ENCODE data around the gene PRKAR1B. TPM values are rescaled to one million over a fixed set of nuclear protein-coding genes. Genes with fewer than 3 reads are reported as not detected.
A peak's percentile ranks its signal among the peaks of the same experiment; 100 is the strongest.

The PRKAR1B gene
- total RNA-seq, 4 donors from 2014 or later = 8.2 to 12.3 (median 10.5) TPM

DNA sequence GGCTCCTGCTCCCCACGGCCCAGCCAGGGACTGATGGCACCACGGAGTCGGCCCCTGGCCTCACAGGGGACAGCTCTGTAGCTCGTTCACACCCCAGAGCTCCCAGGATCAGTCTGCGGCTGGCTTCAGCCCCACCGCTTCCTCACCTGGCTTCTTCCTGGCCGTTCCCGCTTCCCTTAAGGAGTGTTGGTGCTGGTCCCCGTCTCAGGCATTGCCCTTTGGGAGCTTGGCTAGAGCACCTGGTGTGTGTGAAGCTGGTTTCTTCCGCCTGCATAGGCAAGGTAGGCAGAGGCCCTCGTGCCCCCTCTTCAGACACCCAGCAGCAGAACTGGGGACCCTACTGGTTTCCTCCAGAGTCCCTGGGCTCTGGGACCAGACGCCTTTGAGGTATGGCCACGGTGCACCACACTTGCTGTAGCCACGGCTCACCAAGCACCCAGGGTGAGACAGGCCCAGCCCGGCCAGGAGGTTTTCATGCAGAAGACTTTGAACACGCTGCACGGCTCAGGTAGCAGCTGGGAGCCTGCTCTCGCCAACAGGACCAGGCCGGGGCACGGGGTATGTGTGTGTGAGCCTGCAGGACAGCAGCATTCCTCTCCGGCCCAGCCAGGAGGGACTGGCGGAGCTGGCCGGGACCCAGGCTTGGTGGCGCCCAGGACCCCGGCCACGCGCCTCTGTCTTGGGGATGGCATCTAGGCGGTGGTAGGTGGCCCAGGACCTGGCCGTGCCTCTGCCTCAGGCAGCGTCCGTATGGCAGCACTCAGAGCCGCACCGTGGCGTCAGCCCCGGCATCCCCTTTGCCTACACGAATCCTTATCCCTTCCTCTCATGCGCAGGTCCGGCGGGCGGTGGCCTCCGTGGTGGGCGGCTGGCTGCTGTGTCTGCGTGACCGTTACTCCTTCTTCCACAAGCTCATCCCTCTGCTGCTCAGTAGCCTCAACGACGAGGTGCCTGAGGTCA is 13.2 kb upstream of the PRKAR1B start:
- no peak overlapping the region for H3K27ac ChIP-seq
- DNase-seq (ENCODE audit: low spot score in 2 of 2) = peak in 1 of 2 donors; percentile 60
- over 99% methylated on average over 31 of the region's 46 CpGs for WGBS
- TF ChIP-seq POLR2A (IDR thresholded peaks at IDR 0.05) = no peak
- TF ChIP-seq POLR2AphosphoS5 (IDR thresholded peaks at IDR 0.05) = no peak
- TF ChIP-seq EP300 (IDR thresholded peaks at IDR 0.05) = no peak
- TF ChIP-seq, protein P1, sequence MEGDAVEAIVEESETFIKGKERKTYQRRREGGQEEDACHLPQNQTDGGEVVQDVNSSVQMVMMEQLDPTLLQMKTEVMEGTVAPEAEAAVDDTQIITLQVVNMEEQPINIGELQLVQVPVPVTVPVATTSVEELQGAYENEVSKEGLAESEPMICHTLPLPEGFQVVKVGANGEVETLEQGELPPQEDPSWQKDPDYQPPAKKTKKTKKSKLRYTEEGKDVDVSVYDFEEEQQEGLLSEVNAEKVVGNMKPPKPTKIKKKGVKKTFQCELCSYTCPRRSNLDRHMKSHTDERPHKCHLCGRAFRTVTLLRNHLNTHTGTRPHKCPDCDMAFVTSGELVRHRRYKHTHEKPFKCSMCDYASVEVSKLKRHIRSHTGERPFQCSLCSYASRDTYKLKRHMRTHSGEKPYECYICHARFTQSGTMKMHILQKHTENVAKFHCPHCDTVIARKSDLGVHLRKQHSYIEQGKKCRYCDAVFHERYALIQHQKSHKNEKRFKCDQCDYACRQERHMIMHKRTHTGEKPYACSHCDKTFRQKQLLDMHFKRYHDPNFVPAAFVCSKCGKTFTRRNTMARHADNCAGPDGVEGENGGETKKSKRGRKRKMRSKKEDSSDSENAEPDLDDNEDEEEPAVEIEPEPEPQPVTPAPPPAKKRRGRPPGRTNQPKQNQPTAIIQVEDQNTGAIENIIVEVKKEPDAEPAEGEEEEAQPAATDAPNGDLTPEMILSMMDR (IDR thresholded peaks at IDR 0.05) = no peak
- no peak overlapping the region for H3K4me3 ChIP-seq
- no peaks in the 10 kb centered on the region for H3K4me1 ChIP-seq
- no peaks in the 10 kb centered on the region for H3K9me3 ChIP-seq
- H3K27me3 ChIP-seq = no peaks in the 10 kb centered on the region
- H3K36me3 ChIP-seq = peaks cover 34% of the 10 kb centered on the region

DNA sequence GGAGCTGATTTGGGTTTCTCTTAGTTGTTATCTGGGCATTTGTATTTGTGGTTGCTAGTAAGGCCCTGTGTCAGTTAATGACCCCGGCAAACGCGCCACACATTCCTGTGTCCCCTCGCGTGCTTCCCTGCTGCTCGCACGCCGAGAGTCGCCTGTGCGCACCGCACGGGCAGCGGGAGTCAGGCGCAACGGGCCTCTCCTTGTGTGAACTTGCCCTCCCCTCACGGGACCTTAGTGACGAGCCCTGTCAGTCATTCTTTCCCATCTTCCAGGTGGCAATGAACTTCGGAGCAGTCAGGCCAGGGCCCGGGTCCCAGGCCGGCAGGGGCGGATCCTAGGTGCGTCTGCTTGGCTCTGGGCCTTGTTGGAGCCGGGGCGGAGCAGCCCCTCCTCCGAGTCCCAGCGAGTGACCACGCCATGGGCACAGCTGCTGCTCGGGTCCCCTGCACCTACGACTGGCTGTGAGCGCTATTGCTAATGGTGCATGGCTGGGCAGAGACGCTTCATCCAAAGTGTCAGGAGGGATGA is 12.4 kb upstream of the PRKAR1B start:
- WGBS = 95% methylated on average over 27 of the region's 31 CpGs
- Histone ChIP-seq H3K9me3 (no peaks in the 10 kb centered on the region), H3K27ac (no peak overlapping the region), H3K4me1 (no peaks in the 10 kb centered on the region), H3K27me3 (no peaks in the 10 kb centered on the region), H3K36me3 (peaks cover 35% of the 10 kb centered on the region), H3K4me3 (no peak overlapping the region)
- TF ChIP-seq POLR2AphosphoS5 (IDR thresholded peaks at IDR 0.05) (no peak), POLR2A (IDR thresholded peaks at IDR 0.05) (no peak), EP300 (IDR thresholded peaks at IDR 0.05) (no peak)
- TF ChIP-seq, protein P1 (IDR thresholded peaks at IDR 0.05) = no peak
- peak in 1 of 2 donors; percentile 44 for DNase-seq (ENCODE audit: low spot score in 2 of 2)

DNA sequence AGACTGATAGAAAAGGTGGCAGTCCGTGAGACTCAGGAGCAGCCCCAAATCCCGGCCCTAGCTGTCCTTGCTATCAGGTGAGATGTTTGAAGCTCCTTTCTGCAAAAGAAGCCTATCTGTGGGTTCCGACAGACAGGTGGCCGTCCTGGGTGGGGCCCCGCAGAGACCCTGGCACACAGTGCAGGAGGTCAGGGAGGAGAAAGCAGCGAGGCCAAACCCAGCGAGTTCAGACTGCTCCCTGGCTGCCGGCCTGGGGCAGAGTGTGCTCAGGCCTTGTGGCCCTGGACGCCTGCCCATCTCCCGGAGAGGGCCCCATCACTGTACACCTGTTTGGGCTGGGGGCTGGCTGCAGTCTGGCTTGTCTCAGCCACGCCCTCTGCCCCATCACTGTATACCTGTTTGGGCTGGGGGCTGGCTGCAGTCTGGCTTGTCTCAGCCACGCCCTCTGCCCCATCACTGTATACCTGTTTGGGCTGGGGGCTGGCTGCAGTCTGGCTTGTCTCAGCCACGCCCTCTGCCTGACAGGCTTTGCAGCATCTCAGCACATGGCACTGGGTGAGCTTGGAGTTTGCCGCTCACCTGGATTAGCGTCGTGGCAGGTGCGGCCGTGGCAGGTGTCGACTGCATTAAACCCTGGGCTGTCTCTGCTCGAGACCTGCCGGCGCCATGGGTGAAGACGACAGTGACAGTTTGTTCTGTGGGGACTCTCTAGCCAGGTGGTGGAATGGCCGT is 11.8 kb upstream of the PRKAR1B start:
- H3K4me1 ChIP-seq = no peaks in the 10 kb centered on the region
- TF ChIP-seq POLR2AphosphoS5 (IDR thresholded peaks at IDR 0.05) (no peak), EP300 (IDR thresholded peaks at IDR 0.05) (no peak), POLR2A (IDR thresholded peaks at IDR 0.05) (no peak)
- TF ChIP-seq, protein P1 (IDR thresholded peaks at IDR 0.05) = no peak
- H3K27ac ChIP-seq = no peak overlapping the region
- H3K27me3 ChIP-seq = no peaks in the 10 kb centered on the region
- no peaks in the 10 kb centered on the region for H3K9me3 ChIP-seq
- DNase-seq (ENCODE audit: low spot score in 2 of 2) = peak in 1 of 2 donors; percentile 57
- H3K4me3 ChIP-seq = no peak overlapping the region
- 82% methylated on average over 20 of the region's 24 CpGs for WGBS
- H3K36me3 ChIP-seq = peaks cover 36% of the 10 kb centered on the region

DNA sequence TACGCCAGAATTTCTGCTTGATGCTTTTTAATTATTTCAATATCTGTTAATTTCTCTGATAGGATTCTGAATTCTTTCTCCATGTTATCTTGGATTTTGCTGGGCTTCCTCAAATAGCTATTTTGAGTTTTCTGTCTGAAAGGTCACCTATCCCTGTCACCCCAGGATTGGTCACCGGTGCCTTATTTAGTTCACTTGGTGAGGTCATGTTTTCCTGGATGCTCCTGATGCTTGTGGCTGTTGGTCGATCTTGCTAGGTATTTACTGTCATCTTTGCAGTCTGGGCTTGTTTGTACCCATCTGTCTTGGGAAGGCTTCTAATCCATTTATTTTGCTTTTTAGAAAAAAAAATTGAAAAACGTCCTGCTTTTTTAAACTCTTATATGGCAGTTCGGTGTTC is 11.2 kb upstream of the PRKAR1B start:
- H3K4me3 ChIP-seq = no peak overlapping the region
- 89% methylated on average over 5 of the region's 5 CpGs for WGBS
- no peak overlapping the region for H3K27ac ChIP-seq
- no peaks in the 10 kb centered on the region for H3K9me3 ChIP-seq
- H3K4me1 ChIP-seq = no peaks in the 10 kb centered on the region
- TF ChIP-seq POLR2A (IDR thresholded peaks at IDR 0.05) (no peak), EP300 (IDR thresholded peaks at IDR 0.05) (no peak), POLR2AphosphoS5 (IDR thresholded peaks at IDR 0.05) (no peak)
- TF ChIP-seq, protein P1 (IDR thresholded peaks at IDR 0.05) = no peak
- DNase-seq (ENCODE audit: low spot score in 2 of 2) = peak in 1 of 2 donors; percentile 9
- H3K27me3 ChIP-seq = no peaks in the 10 kb centered on the region
- H3K36me3 ChIP-seq = peaks cover 36% of the 10 kb centered on the region
